MM.1S (cell line): ENCODE results near the gene ELMO1.

ENCODE experiments used
- CTCF ChIP-seq: fragments of 300-600 bp; sonication (generic); IDR thresholded peaks from 2 replicates; pipeline ENCODE4 v1.5.1; 2016; ENCODE audit warnings: antibody characterized with exemption, low read length, mixed read lengths
- EZH2 ChIP-seq: fragments of 300-600 bp; sonication (generic); optimal IDR thresholded peaks from 2 replicates; pipeline ENCODE3; 2017; ENCODE audit warnings: low read depth, mild to moderate bottlenecking, antibody characterized with exemption, low read length, mixed read lengths
- EZH2phosphoT487 ChIP-seq: fragments of 300-600 bp; sonication (generic); IDR thresholded peaks from 2 replicates; pipeline ENCODE4 v1.6.1; 2018; ENCODE audit warnings: antibody characterized with exemption, low read length

DNA sequence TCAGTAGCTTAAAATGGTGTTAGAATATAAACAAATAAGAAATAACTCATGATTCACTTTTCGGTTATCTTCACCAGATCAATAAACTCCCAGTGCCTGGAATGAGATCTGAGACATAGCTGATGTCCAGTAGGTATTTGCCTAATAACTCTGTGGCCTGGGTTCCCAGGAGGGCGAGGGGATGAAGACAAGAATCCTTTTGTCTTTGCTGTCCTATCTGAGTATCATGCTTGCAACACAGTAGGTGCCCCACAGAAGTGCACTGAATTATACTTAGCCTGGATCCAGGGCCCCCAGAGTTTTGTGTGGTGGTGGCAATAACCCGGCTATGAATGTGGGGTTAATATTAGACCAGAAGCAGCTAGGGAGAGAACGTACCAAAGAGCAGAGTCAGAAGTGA, 374.3 kb downstream of the ELMO1 start:
- TF ChIP-seq EZH2 = no peak
- TF ChIP-seq CTCF = no peak
- TF ChIP-seq EZH2phosphoT487 = no peak
